Measurements from ENCODE around the gene NPC1L1. TPM values are rescaled to one million over a fixed set of nuclear protein-coding genes. Genes with fewer than 3 reads are reported as not detected.

Gene NPC1L1
- total and polyA plus RNA-seq, 2 of the 13 experiments (the other 11 are each of a cell fraction or from before 2014, with no cell fraction given), result 4.8 to 14.5 TPM

DNA sequence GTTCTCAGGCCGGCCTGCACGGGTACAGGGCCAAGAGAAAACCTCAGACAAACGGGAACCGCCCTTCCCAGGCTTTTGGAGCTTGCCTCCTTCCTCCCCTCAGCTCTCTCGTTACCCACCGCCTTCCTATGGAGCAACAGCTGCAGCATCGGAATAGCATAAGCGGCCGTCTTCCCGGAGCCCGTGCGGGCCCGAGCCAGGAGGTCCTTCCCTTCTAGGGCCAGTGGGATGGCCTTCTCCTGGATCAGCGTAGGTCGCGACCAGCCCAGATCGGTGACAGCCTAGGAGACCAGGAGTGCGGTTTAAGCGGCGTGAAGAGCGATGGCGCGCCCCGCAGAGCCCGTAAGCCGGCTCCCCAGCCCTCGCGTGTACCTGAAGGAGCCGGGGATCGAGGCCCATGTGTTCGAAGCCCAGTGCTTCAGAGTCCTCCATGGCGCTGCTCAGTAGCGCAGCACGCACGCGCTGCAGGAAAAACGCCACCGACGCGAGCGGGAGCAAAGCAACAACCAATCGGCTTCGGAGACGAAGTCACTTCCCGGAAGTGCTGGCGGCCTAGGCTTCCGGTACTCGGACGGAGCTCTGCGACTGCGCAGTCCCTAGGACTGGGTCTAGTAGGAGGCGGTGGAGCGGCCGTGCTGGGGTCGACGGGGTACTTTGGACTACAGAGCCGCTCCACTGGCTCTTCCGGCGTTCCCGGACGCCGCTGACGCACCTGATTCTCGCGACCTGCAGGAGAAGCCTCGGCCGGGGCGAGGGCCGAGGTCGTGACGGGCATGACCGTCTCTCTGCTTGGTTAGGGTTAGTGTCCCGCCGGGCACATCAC lies 32.5 kb upstream of the NPC1L1 start, which contains the start of gene DDX56 (continued):
- TF ChIP-seq, protein P1, sequence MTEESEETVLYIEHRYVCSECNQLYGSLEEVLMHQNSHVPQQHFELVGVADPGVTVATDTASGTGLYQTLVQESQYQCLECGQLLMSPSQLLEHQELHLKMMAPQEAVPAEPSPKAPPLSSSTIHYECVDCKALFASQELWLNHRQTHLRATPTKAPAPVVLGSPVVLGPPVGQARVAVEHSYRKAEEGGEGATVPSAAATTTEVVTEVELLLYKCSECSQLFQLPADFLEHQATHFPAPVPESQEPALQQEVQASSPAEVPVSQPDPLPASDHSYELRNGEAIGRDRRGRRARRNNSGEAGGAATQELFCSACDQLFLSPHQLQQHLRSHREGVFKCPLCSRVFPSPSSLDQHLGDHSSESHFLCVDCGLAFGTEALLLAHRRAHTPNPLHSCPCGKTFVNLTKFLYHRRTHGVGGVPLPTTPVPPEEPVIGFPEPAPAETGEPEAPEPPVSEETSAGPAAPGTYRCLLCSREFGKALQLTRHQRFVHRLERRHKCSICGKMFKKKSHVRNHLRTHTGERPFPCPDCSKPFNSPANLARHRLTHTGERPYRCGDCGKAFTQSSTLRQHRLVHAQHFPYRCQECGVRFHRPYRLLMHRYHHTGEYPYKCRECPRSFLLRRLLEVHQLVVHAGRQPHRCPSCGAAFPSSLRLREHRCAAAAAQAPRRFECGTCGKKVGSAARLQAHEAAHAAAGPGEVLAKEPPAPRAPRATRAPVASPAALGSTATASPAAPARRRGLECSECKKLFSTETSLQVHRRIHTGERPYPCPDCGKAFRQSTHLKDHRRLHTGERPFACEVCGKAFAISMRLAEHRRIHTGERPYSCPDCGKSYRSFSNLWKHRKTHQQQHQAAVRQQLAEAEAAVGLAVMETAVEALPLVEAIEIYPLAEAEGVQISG (CRISPR knock-in tag; IDR thresholded peaks at IDR 0.05), result peak; percentile 95
- TF ChIP-seq, protein P2, sequence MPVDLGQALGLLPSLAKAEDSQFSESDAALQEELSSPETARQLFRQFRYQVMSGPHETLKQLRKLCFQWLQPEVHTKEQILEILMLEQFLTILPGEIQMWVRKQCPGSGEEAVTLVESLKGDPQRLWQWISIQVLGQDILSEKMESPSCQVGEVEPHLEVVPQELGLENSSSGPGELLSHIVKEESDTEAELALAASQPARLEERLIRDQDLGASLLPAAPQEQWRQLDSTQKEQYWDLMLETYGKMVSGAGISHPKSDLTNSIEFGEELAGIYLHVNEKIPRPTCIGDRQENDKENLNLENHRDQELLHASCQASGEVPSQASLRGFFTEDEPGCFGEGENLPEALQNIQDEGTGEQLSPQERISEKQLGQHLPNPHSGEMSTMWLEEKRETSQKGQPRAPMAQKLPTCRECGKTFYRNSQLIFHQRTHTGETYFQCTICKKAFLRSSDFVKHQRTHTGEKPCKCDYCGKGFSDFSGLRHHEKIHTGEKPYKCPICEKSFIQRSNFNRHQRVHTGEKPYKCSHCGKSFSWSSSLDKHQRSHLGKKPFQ (CRISPR knock-in tag; IDR thresholded peaks at IDR 0.05; ENCODE audit: insufficient replicate concordance), result peak; percentile 95
- no peak for TF ChIP-seq ZNF841 (CRISPR knock-in tag; IDR thresholded peaks at IDR 0.05; ENCODE audit: borderline replicate concordance)
- TF ChIP-seq, protein P3, sequence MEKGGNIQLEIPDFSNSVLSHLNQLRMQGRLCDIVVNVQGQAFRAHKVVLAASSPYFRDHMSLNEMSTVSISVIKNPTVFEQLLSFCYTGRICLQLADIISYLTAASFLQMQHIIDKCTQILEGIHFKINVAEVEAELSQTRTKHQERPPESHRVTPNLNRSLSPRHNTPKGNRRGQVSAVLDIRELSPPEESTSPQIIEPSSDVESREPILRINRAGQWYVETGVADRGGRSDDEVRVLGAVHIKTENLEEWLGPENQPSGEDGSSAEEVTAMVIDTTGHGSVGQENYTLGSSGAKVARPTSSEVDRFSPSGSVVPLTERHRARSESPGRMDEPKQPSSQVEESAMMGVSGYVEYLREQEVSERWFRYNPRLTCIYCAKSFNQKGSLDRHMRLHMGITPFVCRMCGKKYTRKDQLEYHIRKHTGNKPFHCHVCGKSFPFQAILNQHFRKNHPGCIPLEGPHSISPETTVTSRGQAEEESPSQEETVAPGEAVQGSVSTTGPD (CRISPR knock-in tag; IDR thresholded peaks at IDR 0.05), result peak; percentile 32; the same call in 1 of the 2 replicates
- TF ChIP-seq NFE2L2 (IDR thresholded peaks at IDR 0.05; ENCODE audit: low read length), result no peak
- peak; percentile 97 for TF ChIP-seq SATB2 (CRISPR knock-in tag; IDR thresholded peaks at IDR 0.05)
- TF ChIP-seq, protein P4, sequence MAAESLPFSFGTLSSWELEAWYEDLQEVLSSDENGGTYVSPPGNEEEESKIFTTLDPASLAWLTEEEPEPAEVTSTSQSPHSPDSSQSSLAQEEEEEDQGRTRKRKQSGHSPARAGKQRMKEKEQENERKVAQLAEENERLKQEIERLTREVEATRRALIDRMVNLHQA (CRISPR knock-in tag; IDR thresholded peaks at IDR 0.05), result no peak
- 0 out of 2 replicates have a peak, but pooled peaks have one; percentile 13 for TF ChIP-seq FOXK2 (IDR thresholded peaks at IDR 0.05)
- TF ChIP-seq MBD4 (IDR thresholded peaks at IDR 0.05; ENCODE audit: borderline replicate concordance, low read length), result no peak
- TF ChIP-seq, protein P5, sequence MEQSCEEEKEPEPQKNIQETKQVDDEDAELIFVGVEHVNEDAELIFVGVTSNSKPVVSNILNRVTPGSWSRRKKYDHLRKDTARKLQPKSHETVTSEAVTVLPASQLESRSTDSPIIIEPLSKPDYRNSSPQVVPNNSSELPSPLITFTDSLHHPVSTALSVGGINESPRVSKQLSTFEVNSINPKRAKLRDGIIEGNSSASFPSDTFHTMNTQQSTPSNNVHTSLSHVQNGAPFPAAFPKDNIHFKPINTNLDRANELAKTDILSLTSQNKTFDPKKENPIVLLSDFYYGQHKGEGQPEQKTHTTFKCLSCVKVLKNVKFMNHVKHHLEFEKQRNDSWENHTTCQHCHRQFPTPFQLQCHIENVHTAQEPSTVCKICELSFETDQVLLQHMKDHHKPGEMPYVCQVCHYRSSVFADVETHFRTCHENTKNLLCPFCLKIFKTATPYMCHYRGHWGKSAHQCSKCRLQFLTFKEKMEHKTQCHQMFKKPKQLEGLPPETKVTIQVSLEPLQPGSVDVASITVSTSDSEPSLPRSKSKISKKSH (CRISPR knock-in tag; IDR thresholded peaks at IDR 0.05; ENCODE audit: borderline replicate concordance), result peak; percentile 86; the same call in 1 of the 2 replicates
- TF ChIP-seq, protein P6, sequence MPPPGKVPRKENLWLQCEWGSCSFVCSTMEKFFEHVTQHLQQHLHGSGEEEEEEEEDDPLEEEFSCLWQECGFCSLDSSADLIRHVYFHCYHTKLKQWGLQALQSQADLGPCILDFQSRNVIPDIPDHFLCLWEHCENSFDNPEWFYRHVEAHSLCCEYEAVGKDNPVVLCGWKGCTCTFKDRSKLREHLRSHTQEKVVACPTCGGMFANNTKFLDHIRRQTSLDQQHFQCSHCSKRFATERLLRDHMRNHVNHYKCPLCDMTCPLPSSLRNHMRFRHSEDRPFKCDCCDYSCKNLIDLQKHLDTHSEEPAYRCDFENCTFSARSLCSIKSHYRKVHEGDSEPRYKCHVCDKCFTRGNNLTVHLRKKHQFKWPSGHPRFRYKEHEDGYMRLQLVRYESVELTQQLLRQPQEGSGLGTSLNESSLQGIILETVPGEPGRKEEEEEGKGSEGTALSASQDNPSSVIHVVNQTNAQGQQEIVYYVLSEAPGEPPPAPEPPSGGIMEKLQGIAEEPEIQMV (CRISPR knock-in tag; IDR thresholded peaks at IDR 0.05; ENCODE audit: low read depth), result peak; percentile 99
- TF ChIP-seq, protein P7, sequence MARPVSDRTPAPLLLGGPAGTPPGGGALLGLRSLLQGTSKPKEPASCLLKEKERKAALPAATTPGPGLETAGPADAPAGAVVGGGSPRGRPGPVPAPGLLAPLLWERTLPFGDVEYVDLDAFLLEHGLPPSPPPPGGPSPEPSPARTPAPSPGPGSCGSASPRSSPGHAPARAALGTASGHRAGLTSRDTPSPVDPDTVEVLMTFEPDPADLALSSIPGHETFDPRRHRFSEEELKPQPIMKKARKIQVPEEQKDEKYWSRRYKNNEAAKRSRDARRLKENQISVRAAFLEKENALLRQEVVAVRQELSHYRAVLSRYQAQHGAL (CRISPR knock-in tag; IDR thresholded peaks at IDR 0.05; ENCODE audit: not compliant biosample characterization), result peak; percentile 97
- TF ChIP-seq SIX4 (CRISPR knock-in tag; IDR thresholded peaks at IDR 0.05), result peak; percentile 42; the same call in 1 of the 2 replicates
- 0 out of 2 replicates have a peak, but pooled peaks have one; percentile 26 for TF ChIP-seq ZNF3 (CRISPR knock-in tag; IDR thresholded peaks at IDR 0.05)
- TF ChIP-seq ZNF282 (IDR thresholded peaks at IDR 0.05; ENCODE audit: partially characterized antibody), result no peak

All from HepG2 (cell line).